Astrocyte of the hippocampus (primary cell): ENCODE data around the gene CRLF2.
"Not testable (repeated sequence)": the region's sequence is repeated elsewhere in the genome, so short reads cannot be mapped to it uniquely, and the experiment has no call there.

Experiments
- DNase-seq: peaks from one replicate; pipeline ENCODE4 v3.0.0; 2011; ENCODE audit warnings: low read depth, low spot score

The CRLF2 gene

GRCh38 chrX:1213971-1214370 lies 1.5 kb upstream of the CRLF2 start:
- DNase-seq = no peak

- no peak for DNase-seq
Measured at GRCh38 chrX:1210844-1211243, 1.6 kb downstream of the CRLF2 start.

GRCh38 chrX:1207496-1208025 lies 4.9 kb downstream of the CRLF2 start:
- DNase-seq = no peak

- DNase-seq = peak; percentile 63
Measured at GRCh38 chrX:1205681-1206611, 6.5 kb downstream of the CRLF2 start.

- no peak for DNase-seq
Measured at GRCh38 chrX:1202251-1202650, 10.2 kb downstream of the CRLF2 start.

GRCh38 chrX:1196436-1196835 lies 16.0 kb downstream of the CRLF2 start:
- DNase-seq = no peak

GRCh38 chrX:1192196-1192595 lies 20.3 kb downstream of the CRLF2 start:
- DNase-seq = not testable (repeated sequence)

- no peak for DNase-seq
Measured at GRCh38 chrX:1190596-1191145, 21.8 kb downstream of the CRLF2 start.

- DNase-seq = no peak
Measured at GRCh38 chrX:1185561-1185960, 26.9 kb downstream of the CRLF2 start.

GRCh38 chrX:1182211-1182610 lies 30.2 kb downstream of the CRLF2 start:
- no peak for DNase-seq

- not testable (repeated sequence) for DNase-seq
Measured at GRCh38 chrX:1181661-1182060, 30.8 kb downstream of the CRLF2 start.

- no peak for DNase-seq
Measured at GRCh38 chrX:1181170-1181569, 31.3 kb downstream of the CRLF2 start.

GRCh38 chrX:1178580-1179057 lies 33.8 kb downstream of the CRLF2 start:
- DNase-seq = peak; percentile 8

GRCh38 chrX:1176531-1177320 lies 35.7 kb downstream of the CRLF2 start:
- not testable (repeated sequence) for DNase-seq

- not testable (repeated sequence) for DNase-seq
Measured at GRCh38 chrX:1174609-1175545, 37.6 kb downstream of the CRLF2 start.

GRCh38 chrX:1173435-1173834 lies 39.0 kb downstream of the CRLF2 start:
- DNase-seq = not testable (repeated sequence)

GRCh38 chrX:1172496-1172895 lies 40.0 kb downstream of the CRLF2 start:
- DNase-seq = no peak

GRCh38 chrX:1171915-1172314 lies 40.5 kb downstream of the CRLF2 start:
- not testable (repeated sequence) for DNase-seq

GRCh38 chrX:1170243-1170642 lies 42.2 kb downstream of the CRLF2 start:
- no peak for DNase-seq

- DNase-seq = no peak
Measured at GRCh38 chrX:1169189-1169588, 43.3 kb downstream of the CRLF2 start.
